HG03159 (cell line): ENCODE results near the gene ZNF580.

Experiments
- ATAC-seq: cut with Tn5 transposase; IDR thresholded peaks from one replicate; pipeline ENCODE4 v1.9.1; 2021; ENCODE audit warnings: mild to moderate bottlenecking, moderate library complexity; ENCODE audit not compliant: unreplicated experiment

The ZNF580 gene

GRCh38 chr19:55688422-55689218, 47.8 kb downstream of the ZNF580 start:
- ATAC-seq, result no peak

- ATAC-seq, result no peak
Observed at GRCh38 chr19:55689411-55690108, 48.8 kb downstream of the ZNF580 start.

GRCh38 chr19:55690109-55690768, 49.4 kb downstream of the ZNF580 start:
- ATAC-seq, result no peak

- no peak for ATAC-seq
Observed at GRCh38 chr19:55690769-55691545, 50.2 kb downstream of the ZNF580 start.

GRCh38 chr19:55691561-55692481, 51.0 kb downstream of the ZNF580 start:
- ATAC-seq, result no peak

GRCh38 chr19:55692681-55693081, 51.9 kb downstream of the ZNF580 start:
- no peak for ATAC-seq
